Astrocyte (in vitro differentiated cells and primary cell): Measurements from ENCODE around the gene ATP13A2.

Source experiments
- EZH2 ChIP-seq: IDR thresholded peaks from 2 replicates; pipeline ENCODE4 v1.6.1; 2012; ENCODE audit warnings: mild to moderate bottlenecking, low read length, inconsistent platforms; ENCODE audit not compliant: insufficient read depth
- TF ChIP-seq, protein P1 (sequence below): IDR thresholded peaks from 2 replicates; pipeline ENCODE4 v1.5.1; 2011; ENCODE audit warnings: low read depth, mild to moderate bottlenecking, inconsistent platforms, low read length, moderate library complexity; ENCODE audit not compliant: insufficient read depth

DNA sequence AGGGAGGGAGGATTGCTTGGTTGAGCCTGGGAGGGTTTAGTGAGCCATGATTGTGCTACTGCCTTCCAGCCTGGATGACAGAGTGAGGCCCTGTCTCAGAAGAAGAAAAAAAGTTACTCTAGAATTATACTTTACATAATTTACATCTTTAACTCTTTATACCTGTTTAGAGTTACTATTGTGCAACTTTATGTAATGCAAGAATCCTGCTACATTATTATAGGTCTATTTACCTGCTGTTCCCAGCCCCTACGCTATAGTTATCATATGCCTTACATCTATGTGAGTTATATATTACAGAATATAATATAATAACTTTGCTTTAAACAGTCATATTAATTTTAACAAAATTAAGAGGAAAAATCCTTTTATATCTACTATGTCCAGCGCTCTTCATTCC lies 27.8 kb upstream of the ATP13A2 start:
- TF ChIP-seq, protein P1, sequence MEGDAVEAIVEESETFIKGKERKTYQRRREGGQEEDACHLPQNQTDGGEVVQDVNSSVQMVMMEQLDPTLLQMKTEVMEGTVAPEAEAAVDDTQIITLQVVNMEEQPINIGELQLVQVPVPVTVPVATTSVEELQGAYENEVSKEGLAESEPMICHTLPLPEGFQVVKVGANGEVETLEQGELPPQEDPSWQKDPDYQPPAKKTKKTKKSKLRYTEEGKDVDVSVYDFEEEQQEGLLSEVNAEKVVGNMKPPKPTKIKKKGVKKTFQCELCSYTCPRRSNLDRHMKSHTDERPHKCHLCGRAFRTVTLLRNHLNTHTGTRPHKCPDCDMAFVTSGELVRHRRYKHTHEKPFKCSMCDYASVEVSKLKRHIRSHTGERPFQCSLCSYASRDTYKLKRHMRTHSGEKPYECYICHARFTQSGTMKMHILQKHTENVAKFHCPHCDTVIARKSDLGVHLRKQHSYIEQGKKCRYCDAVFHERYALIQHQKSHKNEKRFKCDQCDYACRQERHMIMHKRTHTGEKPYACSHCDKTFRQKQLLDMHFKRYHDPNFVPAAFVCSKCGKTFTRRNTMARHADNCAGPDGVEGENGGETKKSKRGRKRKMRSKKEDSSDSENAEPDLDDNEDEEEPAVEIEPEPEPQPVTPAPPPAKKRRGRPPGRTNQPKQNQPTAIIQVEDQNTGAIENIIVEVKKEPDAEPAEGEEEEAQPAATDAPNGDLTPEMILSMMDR: no peak
- TF ChIP-seq EZH2: no peak
